Ureter (tissue), 1 donor: ENCODE measurements around the gene KRT23. TPM values are rescaled to one million over a fixed set of nuclear protein-coding genes. Genes with fewer than 3 reads are reported as not detected.
"Not testable (repeated sequence)": the region's sequence is repeated elsewhere in the genome, so short reads cannot be mapped to it uniquely, and the experiment has no call there.

ENCODE experiments used
- DNase-seq: peaks from one replicate; pipeline ENCODE4 v3.0.0-alpha.2; 2020; ENCODE audit warnings: low spot score
- total RNA-seq: library from RNA; stranded (reverse); gene quantifications from one replicate; pipeline ENCODE4 v1.2.4, GENCODE V29; 2023
- donor health status: DM: yes; HTN: yes; CAD: no.

Gene KRT23
- total RNA-seq, 1 donor from 2014 or later = 3.9 TPM

- DNase-seq = no peak
Measured at GRCh38 chr17:40950176-40950575, 12.7 kb upstream of the KRT23 start.

- no peak for DNase-seq
Measured at GRCh38 chr17:40949418-40949817, 12.0 kb upstream of the KRT23 start.

DNA sequence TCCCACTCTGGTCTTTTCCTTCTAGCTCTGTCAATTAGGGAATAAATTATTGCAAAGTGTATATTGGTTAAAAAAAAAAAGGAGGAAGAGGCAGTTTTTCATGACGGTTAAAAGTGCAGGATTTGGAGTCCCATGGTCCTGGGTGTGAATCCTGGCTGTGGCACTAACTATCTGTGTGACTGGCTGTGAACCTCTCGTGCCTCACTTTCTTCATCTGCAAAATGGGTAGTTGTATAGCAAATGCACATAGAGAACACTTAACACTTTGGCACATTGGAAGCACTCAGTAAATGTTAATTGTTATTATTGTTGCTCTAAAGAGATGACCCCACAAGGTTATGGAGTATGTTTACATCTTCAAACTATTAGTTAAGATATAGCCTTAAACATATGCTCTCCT lies 10.5 kb upstream of the KRT23 start:
- no peak for DNase-seq

DNA sequence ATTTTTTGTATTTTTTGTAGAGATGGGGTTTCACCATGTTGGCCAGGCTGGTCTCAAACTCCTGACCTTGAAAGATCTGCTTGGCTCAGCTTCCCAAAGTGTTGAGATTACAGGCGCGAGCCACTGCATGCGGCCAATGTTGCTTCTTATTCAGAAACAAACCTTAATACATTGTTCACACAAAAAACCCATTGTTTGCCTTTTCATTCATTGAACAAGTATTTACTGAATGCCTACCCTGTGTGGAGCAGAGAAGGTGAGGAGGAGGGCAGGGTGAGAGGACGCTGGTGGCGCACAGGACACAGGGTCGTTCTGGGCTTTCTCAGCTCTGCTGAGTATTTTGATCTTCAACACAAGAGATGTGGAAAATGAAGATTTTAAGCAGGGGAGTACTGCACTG lies 8.0 kb upstream of the KRT23 start:
- no peak for DNase-seq

DNA sequence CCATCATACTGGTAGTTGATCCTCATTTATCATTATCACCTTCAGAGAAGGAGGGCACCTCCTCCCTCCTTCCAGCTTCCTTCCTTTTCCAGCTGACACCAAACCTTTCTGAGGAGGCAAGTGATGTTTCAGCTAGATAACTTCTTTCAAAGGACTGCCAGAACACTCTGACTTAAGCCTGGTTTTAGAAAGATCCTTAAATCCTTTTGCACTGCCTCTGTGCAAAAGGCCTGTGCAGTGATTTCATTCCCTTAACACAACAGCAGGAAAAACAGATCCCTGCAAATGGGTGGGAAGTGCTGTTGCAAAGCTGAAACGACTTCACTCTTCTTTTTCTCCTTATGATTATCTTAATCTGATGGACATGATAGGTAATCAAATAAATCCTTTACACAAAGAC lies 7.1 kb upstream of the KRT23 start:
- DNase-seq = no peak

- no peak for DNase-seq
Measured at GRCh38 chr17:40942553-40942952, 5.1 kb upstream of the KRT23 start.

DNA sequence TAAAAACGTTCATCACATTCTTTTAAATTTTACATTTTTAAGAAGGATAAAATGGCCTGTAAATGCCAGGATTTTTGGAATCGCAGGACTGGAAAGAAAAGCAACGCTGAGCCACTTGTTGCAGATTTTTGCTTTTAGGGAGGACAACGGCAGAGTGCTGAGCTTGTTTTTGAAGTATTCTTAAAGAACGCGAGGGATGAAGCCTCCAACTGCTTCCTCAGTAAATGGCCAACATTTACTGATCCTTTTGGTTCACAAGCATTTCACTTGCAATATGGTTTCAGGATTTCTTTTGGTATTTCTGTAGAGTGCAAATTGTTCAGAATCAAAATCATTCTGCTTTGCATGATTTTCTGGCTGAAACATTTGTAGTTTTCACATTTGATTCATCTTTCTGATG lies 2.8 kb upstream of the KRT23 start:
- DNase-seq = no peak

DNA sequence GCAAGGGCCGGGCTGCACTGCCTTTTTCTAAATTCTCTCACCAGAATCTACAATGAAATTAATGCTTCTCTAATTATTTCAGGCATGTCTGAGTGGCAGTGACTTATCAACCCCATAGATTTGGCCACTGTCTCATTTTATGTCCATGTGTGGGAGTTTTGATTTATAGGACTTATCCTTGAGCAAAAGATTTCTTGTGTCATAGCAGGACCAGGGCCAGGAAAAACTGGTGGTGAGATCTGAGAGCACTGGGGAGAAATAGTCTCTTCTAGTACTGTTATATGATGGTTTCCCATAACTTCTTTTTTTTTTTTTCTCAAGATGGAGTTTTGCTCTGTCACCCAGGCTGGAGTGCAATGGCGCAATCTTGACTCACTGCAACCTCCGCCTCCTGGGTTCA lies 1.5 kb upstream of the KRT23 start:
- no peak for DNase-seq

DNA sequence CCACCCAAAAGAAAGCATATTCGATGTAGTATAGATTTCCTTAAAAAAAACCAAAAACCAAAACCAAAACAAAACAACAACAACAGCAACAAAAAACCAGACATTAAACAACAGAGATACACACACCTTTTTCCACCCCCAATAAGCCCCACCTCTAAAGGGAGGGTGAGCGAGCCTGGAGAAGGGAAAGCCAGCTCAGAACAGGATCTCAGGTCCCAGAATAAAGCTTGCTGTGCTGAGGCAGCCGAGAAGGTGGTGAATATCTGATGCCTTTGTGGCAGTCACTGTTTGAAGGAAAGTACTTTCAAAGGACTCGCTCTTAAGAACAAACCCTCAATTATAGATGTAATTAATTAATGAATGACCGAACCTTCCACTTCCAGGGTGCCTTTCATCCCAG lies 470 bp downstream of the KRT23 start:
- no peak for DNase-seq

GRCh38 chr17:40936437-40936971 lies 942 bp downstream of the KRT23 start:
- DNase-seq = no peak

- no peak for DNase-seq
Measured at GRCh38 chr17:40935624-40936023, 1.8 kb downstream of the KRT23 start.

GRCh38 chr17:40932608-40933007 lies 4.8 kb downstream of the KRT23 start:
- no peak for DNase-seq

- DNase-seq = no peak
Measured at GRCh38 chr17:40931311-40931710, 6.1 kb downstream of the KRT23 start.

DNA sequence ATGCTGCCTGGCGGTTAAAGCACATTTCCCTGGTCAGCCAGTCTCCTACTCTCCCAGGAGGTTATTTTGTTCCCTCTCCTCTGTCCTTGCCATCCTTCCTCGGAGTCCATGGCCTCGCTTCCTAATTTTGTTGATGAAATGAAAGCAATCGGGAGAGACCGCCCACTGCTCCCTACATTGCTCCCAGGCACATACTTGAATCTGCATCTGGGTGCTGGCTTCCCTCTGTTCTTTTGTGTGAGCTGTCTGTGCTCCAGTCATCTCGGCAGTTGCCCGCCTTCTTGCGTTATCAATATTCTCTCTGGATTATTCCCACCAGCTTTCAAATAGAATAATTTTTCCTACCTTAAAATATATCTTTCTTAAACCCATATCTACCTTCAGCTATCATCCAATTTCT lies 11.1 kb downstream of the KRT23 start:
- DNase-seq = no peak

GRCh38 chr17:40922239-40922638 lies 15.2 kb downstream of the KRT23 start:
- no peak for DNase-seq

- no peak for DNase-seq
Measured at GRCh38 chr17:40921026-40921425, 16.4 kb downstream of the KRT23 start.

- DNase-seq = not testable (repeated sequence)
Measured at GRCh38 chr17:40917116-40917515, 20.3 kb downstream of the KRT23 start.

- DNase-seq = no peak
Measured at GRCh38 chr17:40916366-40916765, 21.1 kb downstream of the KRT23 start.

- no peak for DNase-seq
Measured at GRCh38 chr17:40915721-40916256, 21.7 kb downstream of the KRT23 start.

- DNase-seq = no peak
Measured at GRCh38 chr17:40915199-40915661, 22.2 kb downstream of the KRT23 start.

DNA sequence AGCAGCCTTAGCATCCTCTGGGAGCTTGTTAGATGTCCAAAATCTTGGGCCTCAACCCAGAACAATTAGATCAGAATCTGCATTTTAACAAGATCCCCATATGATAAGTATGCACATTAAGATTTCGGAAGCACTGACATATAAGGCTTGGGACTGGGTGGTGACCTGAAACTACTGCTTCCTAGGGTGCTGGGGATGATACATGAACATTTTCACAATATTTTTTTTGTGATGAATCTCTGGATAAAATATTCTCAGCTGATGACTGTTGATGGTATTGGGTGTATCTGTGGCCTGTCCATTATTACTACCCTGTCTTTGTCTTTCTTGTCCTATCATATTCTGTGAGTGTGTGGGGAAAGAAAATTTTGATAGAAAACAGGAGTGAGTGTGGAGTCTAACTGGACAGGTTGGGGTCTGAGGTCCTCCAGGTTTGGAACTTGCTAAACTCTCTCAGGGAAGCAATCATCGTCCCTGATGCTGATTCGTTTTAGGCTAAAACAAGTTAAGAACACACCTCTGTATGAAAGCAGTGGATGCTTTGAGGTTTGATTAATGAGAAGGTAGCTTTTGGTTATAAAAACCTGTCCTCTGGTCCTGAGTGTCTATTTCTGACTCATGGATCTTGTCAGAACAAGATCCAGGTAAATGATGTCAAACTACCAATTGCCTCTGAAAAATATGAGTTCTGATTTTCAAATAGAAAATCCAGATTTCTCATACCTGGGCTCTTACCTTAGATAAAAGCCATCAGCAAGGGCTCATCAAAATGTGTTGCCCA lies 23.2 kb downstream of the KRT23 start:
- DNase-seq = no peak

DNA sequence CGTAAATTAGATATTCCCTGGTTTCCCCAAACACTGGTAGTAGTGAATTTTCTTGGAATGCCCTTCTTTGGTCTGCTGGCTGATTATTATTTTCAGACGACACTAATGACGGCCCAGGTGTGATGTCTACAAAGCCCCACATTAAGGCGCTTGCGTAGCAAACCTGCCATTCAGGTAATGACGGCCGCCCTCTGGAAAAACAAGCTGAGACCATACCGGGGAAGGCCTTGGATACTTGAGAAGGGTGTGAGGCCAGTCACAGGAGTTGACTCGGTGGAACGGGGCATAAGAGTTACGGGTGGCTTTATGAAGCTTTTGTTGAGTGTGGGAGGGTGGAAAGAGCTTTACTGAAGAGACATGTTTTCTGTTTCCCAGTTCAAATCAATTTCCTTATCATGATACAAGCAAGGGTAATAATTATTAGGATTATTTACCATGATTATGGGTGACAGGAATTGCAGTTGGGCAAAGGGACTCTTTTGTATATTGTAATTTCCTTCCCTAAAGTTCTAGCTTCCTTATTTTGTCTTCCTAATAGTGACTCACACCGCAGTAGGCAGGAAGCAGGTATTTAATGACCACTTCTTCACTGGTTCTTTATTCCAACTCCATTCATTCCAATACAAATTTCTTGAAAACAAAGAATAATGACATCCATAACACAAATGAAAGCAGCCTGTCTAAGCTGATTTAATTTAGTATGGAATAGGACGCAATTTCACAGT lies 24.8 kb downstream of the KRT23 start:
- DNase-seq = no peak

- DNase-seq = no peak
Measured at GRCh38 chr17:40910441-40910841, 27.0 kb downstream of the KRT23 start.
